ENCODE results near the gene NUDT17.

The NUDT17 gene

GRCh38 chr1:145891587-145892485, 46.4 kb downstream of the NUDT17 start:
- DNase-seq: peak; percentile 98

GRCh38 chr1:145892486-145893087, 47.2 kb downstream of the NUDT17 start:
- DNase-seq: no peak

- DNase-seq: no peak
These were observed 48.1 kb downstream of the NUDT17 start for GRCh38 chr1:145893306-145894055.

GRCh38 chr1:145895471-145895870, 50.0 kb downstream of the NUDT17 start:
- no peak for DNase-seq

GRCh38 chr1:145897969-145898368, 52.5 kb downstream of the NUDT17 start:
- no peak for DNase-seq

Data from NCI-H146 (cell line).